Measurements from ENCODE around the gene NT5DC3. TPM values are rescaled to one million over a fixed set of nuclear protein-coding genes. Genes with fewer than 3 reads are reported as not detected.
A peak's percentile ranks its signal among the peaks of the same experiment; 100 is the strongest.

Gene NT5DC3
- total RNA-seq, 1 experiment from 2014 or later: 9.5 TPM

DNA sequence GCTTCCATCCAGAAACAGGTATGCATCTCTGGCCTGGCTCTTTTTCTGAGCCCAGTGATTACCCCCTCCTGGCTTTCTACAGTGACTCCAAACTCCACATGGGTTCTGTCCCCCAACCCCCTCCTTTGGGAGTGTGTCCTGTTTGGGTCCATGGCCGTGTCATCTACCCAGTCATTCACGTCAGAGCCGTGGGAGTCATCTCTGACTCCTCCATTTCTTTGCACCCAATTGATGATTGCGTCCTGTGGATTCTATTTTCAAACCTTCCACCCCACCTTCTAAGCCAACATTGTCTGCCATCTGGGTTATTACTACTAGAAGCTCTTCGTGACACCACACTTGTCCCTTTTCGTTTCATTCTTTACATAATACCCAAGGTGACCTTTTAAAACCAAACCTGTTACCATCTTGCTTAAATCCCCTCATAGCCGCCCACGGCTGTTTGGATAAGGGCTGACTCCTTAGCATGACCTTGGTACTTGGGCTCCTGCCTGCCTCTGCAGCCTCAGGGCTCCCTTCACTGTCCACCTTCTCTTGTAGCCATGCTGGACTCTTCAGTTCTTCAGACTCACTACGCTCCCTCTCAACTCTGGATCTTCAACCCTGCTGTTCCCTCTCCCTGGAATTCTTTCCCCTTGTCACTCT is 38.1 kb upstream of the NT5DC3 start:
- POLR2A ChIA-PET: no interaction called here
- TF ChIP-seq, protein P1, sequence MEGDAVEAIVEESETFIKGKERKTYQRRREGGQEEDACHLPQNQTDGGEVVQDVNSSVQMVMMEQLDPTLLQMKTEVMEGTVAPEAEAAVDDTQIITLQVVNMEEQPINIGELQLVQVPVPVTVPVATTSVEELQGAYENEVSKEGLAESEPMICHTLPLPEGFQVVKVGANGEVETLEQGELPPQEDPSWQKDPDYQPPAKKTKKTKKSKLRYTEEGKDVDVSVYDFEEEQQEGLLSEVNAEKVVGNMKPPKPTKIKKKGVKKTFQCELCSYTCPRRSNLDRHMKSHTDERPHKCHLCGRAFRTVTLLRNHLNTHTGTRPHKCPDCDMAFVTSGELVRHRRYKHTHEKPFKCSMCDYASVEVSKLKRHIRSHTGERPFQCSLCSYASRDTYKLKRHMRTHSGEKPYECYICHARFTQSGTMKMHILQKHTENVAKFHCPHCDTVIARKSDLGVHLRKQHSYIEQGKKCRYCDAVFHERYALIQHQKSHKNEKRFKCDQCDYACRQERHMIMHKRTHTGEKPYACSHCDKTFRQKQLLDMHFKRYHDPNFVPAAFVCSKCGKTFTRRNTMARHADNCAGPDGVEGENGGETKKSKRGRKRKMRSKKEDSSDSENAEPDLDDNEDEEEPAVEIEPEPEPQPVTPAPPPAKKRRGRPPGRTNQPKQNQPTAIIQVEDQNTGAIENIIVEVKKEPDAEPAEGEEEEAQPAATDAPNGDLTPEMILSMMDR (IDR thresholded peaks at IDR 0.05; ENCODE audit: insufficient read depth in 1 of 2, low read depth in 1 of 2, low read length in 1 of 2, severe bottlenecking in 1 of 2, unreplicated experiment in 1 of 2): no peak
- Mint-ChIP-seq H3K27me3 (ENCODE audit: insufficient read depth, unreplicated experiment) (peaks cover 2% of the 10 kb centered on the region), H3K9me3 (ENCODE audit: unreplicated experiment) (no peaks in the 10 kb centered on the region), H3K27ac (ENCODE audit: unreplicated experiment) (no peak overlapping the region), H3K4me1 (ENCODE audit: low read depth, unreplicated experiment) (no peaks in the 10 kb centered on the region), H3K4me3 (ENCODE audit: unreplicated experiment) (no peak overlapping the region), H3K36me3 (ENCODE audit: insufficient read depth, unreplicated experiment) (no peaks in the 10 kb centered on the region)
- no TSS peak for BruUV-seq (replicated peaks)
- DNase-seq: no peak
- Histone ChIP-seq H3K36me3 (ENCODE audit: control insufficient read depth, insufficient read depth, low read length) (no peaks in the 10 kb centered on the region), H3K4me1 (no peaks in the 10 kb centered on the region), H3K9me3 (no peaks in the 10 kb centered on the region), H3K4me3 (ENCODE audit: low read depth, low read length) (no peak overlapping the region), H3K27me3 (replicated peaks; ENCODE audit: control insufficient read depth, insufficient read depth, low read length) (no peaks in the 10 kb centered on the region)
- intact Hi-C loops (cut with micrococcal nuclease; ENCODE audit: unreplicated experiment): loop anchor here (2.0 kb wide), 1 partner anchor 252 kb away; no protein-coding TSS in a partner anchor
- CTCF ChIA-PET: interaction anchor here (1.3 kb wide), 1 partner anchor 51 kb away, joined by 5 read pairs; the partner anchor contains the start of gene HSP90B1

DNA sequence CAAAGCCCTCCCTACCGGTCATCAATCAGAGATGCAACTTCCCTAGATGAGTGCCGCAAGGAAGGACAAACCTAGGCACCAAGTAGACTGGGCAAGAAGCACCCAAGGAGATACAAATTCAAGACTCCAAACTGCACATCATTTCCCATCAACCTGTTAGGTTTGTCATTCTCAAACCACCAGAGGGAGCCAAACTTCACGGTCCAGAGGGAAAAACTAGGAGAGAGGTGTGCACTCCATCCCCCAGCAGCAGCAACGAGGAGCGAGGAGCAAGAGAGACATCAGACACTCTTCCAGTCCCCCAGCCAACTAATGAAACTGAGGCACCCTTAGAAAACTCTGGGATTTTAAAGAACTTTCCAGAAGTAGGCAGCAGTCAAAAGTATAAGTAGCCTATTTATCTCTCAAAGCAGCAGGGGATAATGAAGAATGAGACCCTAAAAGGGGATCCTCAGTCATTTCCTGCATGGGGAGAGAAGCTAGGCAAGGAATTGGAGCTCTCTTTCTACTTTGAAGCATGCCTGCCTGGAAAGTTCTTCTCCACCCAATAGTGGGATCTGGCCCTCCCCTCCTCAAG is 37.0 kb upstream of the NT5DC3 start:
- no peaks in the 10 kb centered on the region for H3K4me1 ChIP-seq
- CTCF ChIA-PET: no interaction called here

DNA sequence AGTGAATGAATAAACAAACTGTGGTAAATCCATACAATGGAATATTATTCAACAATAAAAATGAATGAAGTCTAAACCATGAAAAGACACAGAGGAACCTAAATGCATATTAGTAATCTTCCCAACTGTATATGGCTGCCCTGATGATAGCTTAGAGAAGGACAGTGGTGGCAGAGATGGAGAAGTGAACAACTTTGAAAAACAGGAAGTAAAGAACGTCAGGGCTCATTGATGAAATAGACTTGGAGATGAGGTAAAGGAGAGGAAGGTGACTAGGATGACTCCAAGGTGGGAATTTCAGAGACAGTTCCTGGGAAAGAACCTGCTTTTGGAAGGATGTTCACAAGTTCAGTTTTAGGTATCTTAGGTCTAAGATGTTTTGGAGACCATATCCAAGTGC is 36.3 kb upstream of the NT5DC3 start:
- TF ChIP-seq, protein P1 (IDR thresholded peaks at IDR 0.05; ENCODE audit: insufficient read depth in 1 of 2, low read depth in 1 of 2, low read length in 1 of 2, severe bottlenecking in 1 of 2, unreplicated experiment in 1 of 2): no peak
- ChIA-PET POLR2A (no interaction called here), CTCF (interaction anchor here (0.8 kb wide), 1 partner anchor 232 kb away, joined by 3 read pairs; no protein-coding TSS in a partner anchor)
- no TSS peak for BruUV-seq (replicated peaks)
- no peaks in the 10 kb centered on the region for H3K36me3 Mint-ChIP-seq (ENCODE audit: insufficient read depth, unreplicated experiment)
- H3K27me3 ChIP-seq (replicated peaks; ENCODE audit: control insufficient read depth, insufficient read depth, low read length): no peaks in the 10 kb centered on the region
- H3K4me1 Mint-ChIP-seq (ENCODE audit: low read depth, unreplicated experiment): no peaks in the 10 kb centered on the region
- no peaks in the 10 kb centered on the region for H3K4me1 ChIP-seq
- H3K4me3 ChIP-seq (ENCODE audit: low read depth, low read length): no peak overlapping the region
- DNase-seq: no peak
- H3K9me3 Mint-ChIP-seq (ENCODE audit: unreplicated experiment): no peaks in the 10 kb centered on the region
- H3K4me3 Mint-ChIP-seq (ENCODE audit: unreplicated experiment): no peak overlapping the region
- no peaks in the 10 kb centered on the region for H3K9me3 ChIP-seq
- H3K36me3 ChIP-seq (ENCODE audit: control insufficient read depth, insufficient read depth, low read length): no peaks in the 10 kb centered on the region
- peaks cover 2% of the 10 kb centered on the region for H3K27me3 Mint-ChIP-seq (ENCODE audit: insufficient read depth, unreplicated experiment)
- H3K27ac Mint-ChIP-seq (ENCODE audit: unreplicated experiment): no peak overlapping the region
- intact Hi-C loops (cut with micrococcal nuclease; ENCODE audit: unreplicated experiment): no loop called here

More for the DNA sequence above, 37.0 kb upstream of the NT5DC3 start:
- peak; percentile 67 to 73 for DNase-seq
- H3K9me3 Mint-ChIP-seq (ENCODE audit: unreplicated experiment): no peaks in the 10 kb centered on the region
- no peaks in the 10 kb centered on the region for H3K4me1 Mint-ChIP-seq (ENCODE audit: low read depth, unreplicated experiment)
- H3K9me3 ChIP-seq: no peaks in the 10 kb centered on the region
- no peak overlapping the region for H3K4me3 Mint-ChIP-seq (ENCODE audit: unreplicated experiment)
- peaks cover 2% of the 10 kb centered on the region for H3K27me3 Mint-ChIP-seq (ENCODE audit: insufficient read depth, unreplicated experiment)
- no peaks in the 10 kb centered on the region for H3K27me3 ChIP-seq (replicated peaks; ENCODE audit: control insufficient read depth, insufficient read depth, low read length)
- H3K36me3 Mint-ChIP-seq (ENCODE audit: insufficient read depth, unreplicated experiment): no peaks in the 10 kb centered on the region
- TF ChIP-seq, protein P1 (IDR thresholded peaks at IDR 0.05; ENCODE audit: insufficient read depth in 1 of 2, low read depth in 1 of 2, low read length in 1 of 2, severe bottlenecking in 1 of 2, unreplicated experiment in 1 of 2): peak; percentile 76 to 82
- no peak overlapping the region for H3K4me3 ChIP-seq (ENCODE audit: low read depth, low read length)
- no peak overlapping the region for H3K27ac Mint-ChIP-seq (ENCODE audit: unreplicated experiment)
- POLR2A ChIA-PET: no interaction called here
- no peaks in the 10 kb centered on the region for H3K36me3 ChIP-seq (ENCODE audit: control insufficient read depth, insufficient read depth, low read length)
- intact Hi-C loops (cut with micrococcal nuclease; ENCODE audit: unreplicated experiment): loop anchor here (1.0 to 2.0 kb wide), 3 partner anchors 51 to 251 kb away; no protein-coding TSS in a partner anchor
- no TSS peak for BruUV-seq (replicated peaks)
